Femur (tissue), 1 donor: ENCODE results near the gene FAM168B.
A peak's percentile ranks its signal among the peaks of the same experiment; 100 is the strongest.
"Not testable (repeated sequence)": the region's sequence is repeated elsewhere in the genome, so short reads cannot be mapped to it uniquely, and the experiment has no call there.

ENCODE experiments used
- DNase-seq: peaks from one replicate; pipeline ENCODE4 v3.0.0-alpha.2; 2017

The FAM168B gene, protein sequence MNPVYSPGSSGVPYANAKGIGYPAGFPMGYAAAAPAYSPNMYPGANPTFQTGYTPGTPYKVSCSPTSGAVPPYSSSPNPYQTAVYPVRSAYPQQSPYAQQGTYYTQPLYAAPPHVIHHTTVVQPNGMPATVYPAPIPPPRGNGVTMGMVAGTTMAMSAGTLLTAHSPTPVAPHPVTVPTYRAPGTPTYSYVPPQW

DNA sequence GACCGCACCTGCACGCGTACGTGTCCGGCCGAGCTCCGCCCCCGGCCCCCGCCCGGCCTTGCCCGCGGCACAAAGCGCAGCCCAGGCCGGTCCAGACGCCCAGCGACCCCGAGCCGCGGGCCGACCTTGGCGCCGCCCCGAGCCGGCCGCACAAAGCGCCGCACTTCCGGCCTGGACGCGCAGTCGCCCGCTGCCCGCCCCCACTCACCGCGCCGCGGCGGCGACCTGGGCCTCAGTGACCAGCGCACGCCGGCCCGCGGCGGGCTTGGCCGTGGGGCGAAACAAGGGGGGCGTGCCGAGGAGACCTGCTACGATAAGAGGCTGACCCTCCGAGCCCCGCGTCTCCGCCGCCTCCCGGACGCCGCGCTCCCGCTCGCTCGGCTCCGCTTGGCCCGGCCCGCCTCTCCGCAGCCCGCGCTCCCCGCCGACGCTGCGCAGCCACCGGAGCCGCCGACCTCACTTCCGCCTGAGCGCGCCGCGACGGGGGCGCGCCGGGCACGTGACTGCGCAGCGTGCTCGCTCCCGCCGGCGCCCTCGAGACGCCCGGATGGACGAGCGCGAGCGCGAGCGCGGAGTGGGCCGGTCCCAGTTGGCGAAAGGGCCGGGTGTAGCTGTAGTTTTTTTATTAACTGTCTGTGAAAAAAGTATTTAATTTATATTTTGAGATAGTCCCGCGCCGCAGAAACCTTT, at the start of gene FAM168B:
Gene FAM168B, minus strand, starts transcription at position 455 of the 690 bp plus-strand sequence. CDS start 10,814 bp downstream, outside the sequence.
- peak; percentile 93 for DNase-seq

DNA sequence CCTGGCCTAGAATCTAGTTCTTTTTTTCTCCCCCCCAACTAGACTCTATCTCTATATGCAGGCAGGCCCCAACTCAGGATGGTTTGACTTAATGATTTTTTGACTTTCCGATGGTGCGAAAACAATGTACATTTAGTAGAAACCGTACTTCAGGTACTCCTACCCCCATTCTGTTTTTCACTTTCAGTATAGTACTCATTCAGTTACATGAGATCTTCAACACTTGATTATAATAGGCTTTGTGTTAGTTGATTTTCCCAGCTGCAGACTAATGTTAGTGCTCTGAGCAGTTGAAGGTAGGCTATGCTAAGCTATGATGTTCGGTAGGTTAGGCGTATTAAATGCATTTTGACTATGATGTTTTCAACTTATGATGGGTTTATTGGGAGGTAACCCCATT, 49.6 kb upstream of the FAM168B start:
- DNase-seq: no peak

DNA sequence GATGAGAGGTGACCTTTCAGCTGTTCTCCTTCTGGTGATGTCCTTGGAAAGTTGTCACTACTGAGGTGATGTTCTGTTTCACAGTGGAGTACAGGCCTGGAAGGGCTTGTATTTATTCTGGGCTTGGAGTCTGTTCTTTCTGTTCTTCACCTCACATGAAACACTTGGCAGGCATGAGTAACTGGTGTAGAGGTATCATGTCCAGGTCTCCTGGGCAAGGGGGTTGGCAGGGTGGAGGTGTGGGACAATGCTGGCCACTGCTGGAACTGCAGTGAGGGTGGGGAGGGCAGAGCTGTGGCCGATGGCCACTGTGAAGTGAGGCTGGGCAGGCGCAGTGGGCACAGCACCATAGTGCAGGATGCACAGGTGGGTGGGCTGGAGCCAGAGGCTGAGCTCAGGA, 47.3 kb upstream of the FAM168B start:
- DNase-seq: no peak

GRCh38 chr2:131132729-131133128, 39.5 kb upstream of the FAM168B start:
- no peak for DNase-seq

- no peak for DNase-seq
Measured at GRCh38 chr2:131130298-131130596, 37.0 kb upstream of the FAM168B start.

GRCh38 chr2:131127981-131128380, 34.7 kb upstream of the FAM168B start:
- DNase-seq: no peak

- DNase-seq: no peak
Measured at GRCh38 chr2:131127076-131127475, 33.8 kb upstream of the FAM168B start.

DNA sequence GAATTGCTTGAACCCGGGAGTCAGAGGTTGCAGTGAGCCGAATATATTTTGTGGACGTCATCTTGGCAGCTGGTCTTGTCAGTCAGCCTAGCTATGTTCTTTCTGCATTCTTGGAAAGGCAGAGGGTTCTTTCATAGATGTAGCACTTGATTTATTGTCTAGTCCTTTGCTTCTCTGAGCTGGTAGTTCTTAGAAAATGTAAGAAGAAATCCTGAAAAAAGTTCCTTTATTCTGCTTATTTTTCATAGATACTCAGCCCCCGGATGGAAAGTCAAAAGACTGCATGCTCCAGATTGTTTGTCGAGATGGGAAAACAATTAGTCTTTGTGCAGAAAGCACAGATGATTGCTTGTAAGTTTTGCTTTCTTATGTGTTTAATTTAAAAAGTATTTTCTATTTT, 33.2 kb upstream of the FAM168B start:
- peak; percentile 37 for DNase-seq

DNA sequence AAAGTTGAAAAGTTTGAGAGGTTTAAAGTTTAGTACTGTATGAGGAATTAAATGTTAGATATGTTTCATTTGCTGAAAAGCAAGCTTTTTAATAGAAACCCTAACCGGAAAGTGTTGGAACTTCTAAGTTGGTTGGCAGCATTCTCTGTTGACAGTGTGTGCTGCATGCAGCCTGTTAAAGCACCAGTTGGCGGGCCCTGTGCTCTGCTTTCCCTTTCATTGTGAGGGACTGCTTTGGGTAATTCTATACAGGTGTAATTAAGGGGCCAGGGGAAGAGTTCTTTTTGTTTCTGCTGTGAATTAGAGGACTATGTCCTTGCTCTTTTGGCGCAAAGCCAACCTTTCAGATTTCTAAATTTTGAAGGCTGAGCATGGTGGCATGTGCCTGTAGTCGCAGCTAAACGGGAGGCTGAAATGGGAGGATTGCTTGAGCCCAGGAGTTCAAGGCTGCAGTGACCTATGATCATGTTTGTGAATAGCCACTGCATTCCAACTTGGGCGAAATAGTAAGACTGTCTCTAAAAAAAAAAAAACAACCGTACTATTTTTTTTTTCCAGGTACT, 32.0 kb upstream of the FAM168B start:
- no peak for DNase-seq

DNA sequence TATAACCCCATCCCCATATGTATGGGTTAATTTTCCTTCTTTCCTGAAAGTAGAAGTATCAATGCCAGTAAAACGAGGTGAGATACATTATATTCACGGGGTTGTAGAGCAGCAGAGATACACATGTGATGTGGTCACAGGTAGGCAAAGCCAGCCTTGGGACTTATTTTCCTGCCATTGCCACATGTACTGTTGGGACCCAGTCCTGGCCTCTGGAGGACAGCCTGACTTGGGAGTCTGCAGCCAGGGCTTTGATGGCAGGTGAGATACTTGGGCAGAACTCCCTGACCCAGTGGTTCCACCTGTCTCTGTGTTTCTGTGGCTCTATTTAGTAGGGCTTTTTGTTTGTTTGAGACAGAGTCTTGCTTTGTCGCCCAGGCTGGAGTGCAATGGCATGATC, 29.9 kb upstream of the FAM168B start:
- DNase-seq: no peak

- DNase-seq: no peak
Measured at GRCh38 chr2:131122496-131122895, 29.2 kb upstream of the FAM168B start.

DNA sequence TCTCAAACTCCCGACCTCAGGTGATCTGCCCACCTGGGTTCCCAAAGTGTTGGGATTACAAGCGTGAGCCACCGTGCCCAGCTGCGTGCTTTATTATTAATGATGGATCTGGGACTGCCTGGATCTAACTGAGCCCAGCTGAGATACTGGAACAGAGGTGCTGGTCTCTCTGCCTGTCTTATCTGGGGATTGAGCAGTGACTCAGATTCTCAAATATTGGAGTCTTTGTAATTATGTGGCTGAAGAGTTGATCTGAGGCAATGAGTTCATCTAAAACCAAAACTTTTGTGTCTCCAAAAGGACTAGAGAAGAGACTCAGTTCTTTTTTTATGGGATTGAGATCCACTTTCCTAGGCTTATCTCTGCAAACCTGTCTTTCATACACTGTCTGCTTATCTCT, 28.2 kb upstream of the FAM168B start:
- no peak for DNase-seq

DNA sequence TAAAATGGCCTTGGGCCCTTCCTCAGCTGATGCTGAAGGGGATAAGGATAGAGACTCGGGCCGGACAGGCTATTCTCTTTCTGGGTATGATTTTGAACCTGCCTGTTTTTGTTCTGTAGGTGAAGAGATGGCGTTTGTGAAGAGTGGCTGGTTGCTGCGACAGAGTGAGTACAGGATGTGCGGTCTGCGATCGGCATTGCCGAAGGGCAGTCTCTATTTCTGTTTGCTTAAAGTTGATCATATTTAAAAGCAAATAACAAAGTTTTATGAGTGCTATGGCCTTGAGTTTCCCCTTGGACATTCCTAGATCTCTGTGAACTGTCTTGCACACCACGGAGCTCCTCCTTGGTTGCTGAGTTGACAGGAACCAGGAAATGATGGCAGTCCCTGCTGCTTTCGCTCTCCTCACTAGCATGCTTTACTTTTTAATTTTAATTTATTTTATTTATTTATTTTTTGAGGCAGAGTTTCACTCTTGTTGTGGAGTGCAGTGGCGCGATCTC, 27.6 kb upstream of the FAM168B start:
- no peak for DNase-seq

DNA sequence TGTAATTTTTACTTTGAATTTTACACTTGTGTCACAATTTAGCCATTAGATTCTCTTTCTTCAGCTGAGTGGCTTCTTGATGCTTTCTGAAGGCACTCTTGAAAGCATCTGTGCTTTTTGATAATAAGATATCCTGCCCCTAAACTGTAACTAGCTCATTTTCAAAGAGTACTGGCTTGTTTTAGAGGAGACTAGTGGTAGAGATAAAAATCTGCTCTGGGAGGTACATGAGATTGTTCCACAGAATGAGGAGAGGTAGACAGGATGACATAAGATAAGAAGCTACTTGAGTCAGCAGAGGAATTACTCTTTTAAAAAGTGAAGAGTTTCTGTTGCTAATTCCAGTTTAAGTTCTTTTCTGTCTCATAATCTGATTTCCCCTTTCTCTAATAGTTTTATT, 22.5 kb upstream of the FAM168B start:
- DNase-seq: no peak

DNA sequence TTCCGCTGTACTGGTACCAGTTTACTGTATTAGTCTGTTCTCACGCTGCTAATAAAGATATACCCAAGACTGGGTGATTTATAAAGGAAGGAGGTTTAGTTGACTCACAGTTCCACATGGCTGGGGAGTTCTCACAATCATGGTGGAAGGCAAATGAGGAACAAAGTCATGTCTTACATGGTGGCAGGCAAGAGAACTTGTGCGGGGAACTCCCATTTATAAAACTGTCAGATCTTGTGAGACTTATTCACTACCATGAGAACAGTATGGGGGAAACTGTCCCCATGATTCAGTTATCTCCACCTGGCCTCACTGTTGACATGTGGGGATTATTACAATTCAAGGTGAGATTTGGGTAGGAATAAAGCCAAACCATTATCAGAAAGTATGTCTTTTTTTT, 21.7 kb upstream of the FAM168B start:
- DNase-seq: not testable (repeated sequence)

GRCh38 chr2:131113566-131114227, 20.4 kb upstream of the FAM168B start:
- DNase-seq: no peak

DNA sequence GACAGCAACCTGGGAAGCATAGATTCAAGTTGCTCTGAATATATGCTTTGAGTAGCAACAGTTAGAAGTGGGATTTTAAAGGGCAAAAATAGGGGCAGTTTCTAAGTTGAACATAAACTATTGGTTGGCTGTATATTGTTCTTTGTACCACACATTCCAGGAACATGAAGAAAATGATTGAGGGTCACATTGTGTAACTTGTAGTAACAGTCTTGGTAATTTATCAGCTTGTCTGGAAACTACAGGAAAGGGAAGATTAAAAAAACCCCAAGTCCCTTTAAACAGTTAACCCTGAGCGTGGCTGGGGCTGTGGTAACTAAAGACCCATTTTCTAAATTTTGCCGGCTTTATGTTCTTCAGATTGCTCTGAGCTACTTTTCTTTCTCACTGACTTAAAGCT, 19.3 kb upstream of the FAM168B start:
- DNase-seq: no peak

- DNase-seq: peak; percentile 49
Measured at GRCh38 chr2:131105950-131106801, 12.9 kb upstream of the FAM168B start.

DNA sequence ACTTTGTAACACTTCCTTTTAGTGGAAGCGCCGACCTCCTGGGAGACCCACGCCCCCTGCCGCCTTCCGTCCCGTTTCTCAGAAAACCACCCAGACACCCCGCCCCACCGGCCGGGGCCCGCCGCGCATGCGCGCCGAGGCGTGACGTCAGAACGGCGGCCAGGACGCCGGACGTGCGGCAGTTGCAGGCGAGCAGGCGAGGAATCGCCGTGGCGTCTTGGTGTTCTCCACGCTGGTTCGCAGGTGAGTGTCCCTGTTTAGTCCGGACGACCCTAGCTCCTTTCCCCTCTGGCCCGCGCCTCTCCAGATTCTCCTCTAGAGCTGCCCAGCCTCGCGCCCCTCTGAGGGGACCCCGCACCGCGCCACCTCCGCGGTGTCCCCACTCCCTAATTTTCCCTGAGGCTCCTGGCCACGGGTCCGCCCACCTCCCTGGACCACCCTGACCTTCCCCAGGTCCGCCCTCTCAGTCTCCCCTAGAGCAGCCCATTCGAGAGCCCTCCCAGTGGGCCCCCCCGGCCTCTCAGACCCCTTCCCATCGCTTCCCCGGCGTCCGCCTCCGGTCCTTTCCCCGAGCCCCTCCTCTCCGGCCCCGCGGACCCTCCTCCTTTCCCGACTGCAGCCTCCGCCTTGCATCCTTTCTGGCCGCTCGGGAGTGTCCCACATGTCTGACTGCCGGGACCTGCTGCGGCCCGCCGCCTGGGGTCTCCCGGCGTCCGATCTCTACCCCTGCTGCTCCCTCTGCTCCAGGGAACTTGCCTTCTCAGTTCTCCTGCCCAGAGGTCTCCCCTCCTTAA, 12.1 kb upstream of the FAM168B start, which contains the start of gene PLEKHB2:
Gene PLEKHB2, plus strand, starts transcription at position 181 of the 794 bp plus-strand sequence. CDS start 15,606 bp downstream, outside the sequence.
- DNase-seq: peak; percentile 96

- no peak for DNase-seq
Measured at GRCh38 chr2:131104487-131105155, 11.4 kb upstream of the FAM168B start.

- no peak for DNase-seq
Measured at GRCh38 chr2:131103165-131103564, 9.9 kb upstream of the FAM168B start.
